ACC112 (cell line): Measurements from ENCODE around the gene NDRG4.

ENCODE experiments used
- H2AFZ ChIP-seq: fragments of 200-600 bp; sonication (generic); one replicate; pipeline ENCODE4 v1.6.0; 2017; ENCODE audit warnings: antibody characterized with exemption, low read length; ENCODE audit not compliant: unreplicated experiment
- H3K27ac ChIP-seq: fragments of 200-600 bp; sonication (generic); 2 replicates; pipeline ENCODE4 v1.5.1; 2014; ENCODE audit warnings: low read depth, mild to moderate bottlenecking, antibody characterized with exemption, low read length, moderate library complexity
- H3K27me3 ChIP-seq: fragments of 200-600 bp; sonication (generic); 2 replicates; pipeline ENCODE4 v1.6.1; 2014; ENCODE audit warnings: mild to moderate bottlenecking, antibody characterized with exemption, low read length, moderate library complexity, mixed read lengths; ENCODE audit not compliant: insufficient read depth
- H3K36me3 ChIP-seq: fragments of 200-600 bp; sonication (generic); 2 replicates; pipeline ENCODE4 v1.6.1; 2016; ENCODE audit warnings: mild to moderate bottlenecking, antibody characterized with exemption, low read length, moderate library complexity, mixed read lengths; ENCODE audit not compliant: insufficient read depth
- H3K4me1 ChIP-seq: fragments of 200-600 bp; sonication (generic); one replicate; pipeline ENCODE4 v1.6.1; 2016; ENCODE audit warnings: low read length, mixed read lengths; ENCODE audit not compliant: insufficient read depth, unreplicated experiment, control insufficient read depth
- H3K4me3 ChIP-seq: fragments of 200-600 bp; sonication (generic); 2 replicates; pipeline ENCODE4 v1.5.1; 2014; ENCODE audit warnings: mild to moderate bottlenecking, low read depth, low read length
- H3K79me2 ChIP-seq: fragments of 200-600 bp; sonication (generic); one replicate; pipeline ENCODE4 v1.6.0; 2016; ENCODE audit warnings: low read length; ENCODE audit not compliant: control insufficient read depth, unreplicated experiment, insufficient read depth

The NDRG4 gene

GRCh38 chr16:58495521-58496331, 4.2 kb upstream of the NDRG4 start:
- no peaks in the 10 kb centered on the region for H3K36me3 ChIP-seq
- H3K79me2 ChIP-seq = no peaks in the 10 kb centered on the region
- no peaks in the 10 kb centered on the region for H3K27me3 ChIP-seq
- H3K27ac ChIP-seq = peak overlapping the region; percentile 90
- peaks cover 8% of the 10 kb centered on the region for H3K4me1 ChIP-seq
- peak overlapping the region; percentile 64 for H3K4me3 ChIP-seq
- H2AFZ ChIP-seq = peak overlapping the region; percentile 90

GRCh38 chr16:58497468-58497867, 2.5 kb upstream of the NDRG4 start:
- Histone ChIP-seq H3K79me2 (no peaks in the 10 kb centered on the region), H3K4me3 (no peak overlapping the region), H3K27me3 (no peaks in the 10 kb centered on the region), H3K36me3 (no peaks in the 10 kb centered on the region), H3K4me1 (peaks cover 11% of the 10 kb centered on the region), H2AFZ (no peak overlapping the region), H3K27ac (no peak overlapping the region)

GRCh38 chr16:58497935-58498334, 2.0 kb upstream of the NDRG4 start:
- H3K27ac ChIP-seq = no peak overlapping the region
- H2AFZ ChIP-seq = no peak overlapping the region
- no peaks in the 10 kb centered on the region for H3K36me3 ChIP-seq
- no peaks in the 10 kb centered on the region for H3K79me2 ChIP-seq
- H3K27me3 ChIP-seq = no peaks in the 10 kb centered on the region
- H3K4me1 ChIP-seq = peaks cover 11% of the 10 kb centered on the region
- H3K4me3 ChIP-seq = no peak overlapping the region

- no peak overlapping the region for H2AFZ ChIP-seq
These were observed 1.4 kb upstream of the NDRG4 start for GRCh38 chr16:58498341-58499091.

DNA sequence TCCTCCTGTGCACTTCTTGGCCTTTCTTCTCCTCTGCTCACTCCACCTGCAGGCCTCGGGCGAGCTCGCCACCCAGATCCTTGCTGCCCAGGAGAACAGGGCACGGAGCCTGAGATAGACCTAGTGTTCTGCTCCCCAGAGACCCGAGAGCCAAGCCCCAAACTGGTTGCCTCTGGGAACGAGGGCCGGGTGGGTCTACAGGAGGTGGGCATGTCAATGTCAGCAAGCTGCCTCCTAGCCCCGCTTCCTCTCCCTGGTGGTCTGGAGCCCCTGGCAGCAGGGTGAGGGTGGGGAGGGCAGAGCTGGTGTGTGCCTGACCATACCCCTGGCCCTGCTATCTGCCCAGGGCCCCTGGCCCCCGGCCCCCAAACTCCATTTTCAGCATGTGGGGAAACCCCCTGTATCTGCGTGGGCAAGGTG, 841 bp upstream of the NDRG4 start:
- H3K4me1 ChIP-seq = peaks cover 11% of the 10 kb centered on the region
- H3K79me2 ChIP-seq = no peaks in the 10 kb centered on the region
- H3K36me3 ChIP-seq = no peaks in the 10 kb centered on the region
- H3K27ac ChIP-seq = no peak overlapping the region
- H3K27me3 ChIP-seq = no peaks in the 10 kb centered on the region
- no peak overlapping the region for H2AFZ ChIP-seq
- no peak overlapping the region for H3K4me3 ChIP-seq

More at GRCh38 chr16:58498341-58499091, 1.4 kb upstream of the NDRG4 start:
- Histone ChIP-seq H3K36me3 (no peaks in the 10 kb centered on the region), H3K79me2 (no peaks in the 10 kb centered on the region), H3K27me3 (no peaks in the 10 kb centered on the region), H3K27ac (no peak overlapping the region), H3K4me3 (no peak overlapping the region), H3K4me1 (peaks cover 11% of the 10 kb centered on the region)

DNA sequence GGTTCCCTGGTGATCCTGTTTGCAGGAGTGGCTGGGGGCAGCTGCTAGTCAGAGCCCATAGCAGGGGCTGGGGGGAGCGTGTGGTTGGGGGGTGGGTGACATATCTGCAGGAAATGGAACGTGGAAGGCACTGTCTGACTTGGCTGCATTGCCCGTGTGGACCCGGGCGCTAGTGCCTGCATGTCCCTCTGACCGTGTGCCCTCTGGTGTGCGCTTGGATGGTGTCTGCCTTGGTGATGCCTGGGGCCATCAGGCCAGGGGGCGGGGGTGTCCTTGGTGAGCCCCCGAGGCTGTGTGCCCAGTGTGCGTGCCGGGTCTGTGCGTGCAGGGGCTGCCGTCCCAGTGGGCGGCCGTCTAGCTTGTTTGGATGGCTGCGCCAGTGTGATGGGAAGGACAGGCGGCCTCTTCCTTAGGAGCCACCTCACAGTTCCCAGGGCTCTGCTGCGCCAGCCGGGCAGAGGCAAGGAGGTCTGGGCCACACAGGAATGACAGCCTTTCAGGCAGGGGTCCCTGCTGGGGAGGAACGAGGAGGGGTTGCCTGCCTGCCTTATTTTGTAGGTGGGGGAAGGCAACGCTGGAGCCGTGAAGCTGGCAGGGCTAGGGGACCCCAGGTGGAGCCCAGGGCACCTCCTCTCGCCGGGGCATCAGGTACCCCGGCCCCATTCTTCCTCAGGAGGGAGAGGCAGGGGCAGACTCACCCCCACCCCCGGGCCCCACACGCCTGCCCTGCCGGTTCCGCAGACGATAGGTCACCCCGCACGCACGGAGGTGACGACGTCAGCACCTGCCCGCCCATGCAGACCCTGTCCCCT, 693 bp downstream of the NDRG4 start:
- no peaks in the 10 kb centered on the region for H3K36me3 ChIP-seq
- peaks cover 7% of the 10 kb centered on the region for H3K4me1 ChIP-seq
- no peak overlapping the region for H3K27ac ChIP-seq
- no peaks in the 10 kb centered on the region for H3K27me3 ChIP-seq
- H3K4me3 ChIP-seq = peak overlapping the region; percentile 49
- H3K79me2 ChIP-seq = no peaks in the 10 kb centered on the region
- H2AFZ ChIP-seq = no peak overlapping the region

- peak overlapping the region; percentile 49 for H3K4me3 ChIP-seq
These were observed 1.5 kb downstream of the NDRG4 start for GRCh38 chr16:58501242-58502131.

DNA sequence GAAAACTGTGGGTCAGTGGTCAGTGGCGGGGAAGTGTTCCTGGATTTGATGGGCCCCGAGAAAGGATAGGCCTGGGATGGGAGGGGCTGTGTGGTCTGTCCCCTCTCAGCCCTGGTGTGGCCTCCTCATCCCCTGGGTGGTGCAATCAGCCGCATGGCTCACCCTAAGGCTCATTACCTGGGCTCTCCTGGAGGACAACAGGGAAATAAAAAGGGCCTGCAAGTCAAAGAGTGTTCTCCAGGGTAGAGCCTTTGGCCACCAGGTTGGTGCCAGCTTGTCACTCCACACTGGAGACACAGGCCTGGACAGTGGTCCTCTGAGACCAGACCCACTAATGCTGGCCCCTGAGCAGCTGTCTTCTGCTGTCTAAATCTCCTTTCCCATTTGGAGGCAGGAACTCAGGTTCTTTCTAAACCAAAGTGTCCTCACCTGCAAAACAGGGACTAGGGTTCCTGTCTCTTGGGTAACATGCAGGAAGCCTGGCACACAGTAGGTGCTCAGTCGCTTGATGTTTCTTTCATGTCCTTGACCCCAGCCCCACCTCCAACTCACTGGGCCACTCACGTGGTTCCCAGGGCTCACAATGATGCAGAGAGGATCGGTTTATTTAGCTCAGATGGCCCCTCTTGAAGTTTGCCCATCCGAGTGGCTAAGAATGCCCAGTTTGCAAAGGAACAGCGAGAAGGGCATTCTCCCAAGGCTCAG, 2.4 kb downstream of the NDRG4 start:
- H3K27me3 ChIP-seq = no peaks in the 10 kb centered on the region
- no peaks in the 10 kb centered on the region for H3K79me2 ChIP-seq
- H3K4me3 ChIP-seq = no peak overlapping the region

More at GRCh38 chr16:58501242-58502131, 1.5 kb downstream of the NDRG4 start:
- Histone ChIP-seq H2AFZ (peak overlapping the region; percentile 36), H3K36me3 (no peaks in the 10 kb centered on the region), H3K79me2 (no peaks in the 10 kb centered on the region), H3K27me3 (no peaks in the 10 kb centered on the region), H3K4me1 (peaks cover 3% of the 10 kb centered on the region), H3K27ac (no peak overlapping the region)

GRCh38 chr16:58503166-58503862, 3.4 kb downstream of the NDRG4 start:
- Histone ChIP-seq H2AFZ (no peak overlapping the region), H3K4me1 (peaks cover 3% of the 10 kb centered on the region), H3K27me3 (no peaks in the 10 kb centered on the region), H3K36me3 (no peaks in the 10 kb centered on the region), H3K79me2 (no peaks in the 10 kb centered on the region), H3K4me3 (no peak overlapping the region), H3K27ac (no peak overlapping the region)

More for the DNA sequence above, 2.4 kb downstream of the NDRG4 start:
- Histone ChIP-seq H3K27ac (no peak overlapping the region), H3K4me1 (peaks cover 3% of the 10 kb centered on the region), H3K36me3 (no peaks in the 10 kb centered on the region), H2AFZ (no peak overlapping the region)
